GM23248 (cell line): ENCODE measurements around the gene CLPX.

Experiments
- EZH2 ChIP-seq: fragments of 200-600 bp; sonication (generic); IDR thresholded peaks from 2 replicates; pipeline ENCODE4 v1.6.1; 2018; ENCODE audit warnings: antibody characterized with exemption, mild to moderate bottlenecking; ENCODE audit not compliant: insufficient read depth, poor library complexity, severe bottlenecking
- EZH2phosphoT487 ChIP-seq: fragments of 200-600 bp; sonication (generic); IDR thresholded peaks from 2 replicates; pipeline ENCODE4 v1.6.1; 2018; ENCODE audit warnings: antibody characterized with exemption, moderate library complexity, mild to moderate bottlenecking, low read depth; ENCODE audit not compliant: insufficient read depth

- TF ChIP-seq EZH2phosphoT487: no peak
- TF ChIP-seq EZH2: no peak
These were observed 50.6 kb downstream of the CLPX start for GRCh38 chr15:65134538-65134937.
